SK-N-SH treated with all-trans-retinoic acid at 6 μM for 48 hours (cell line): Measurements from ENCODE around the gene SAG.

Experiments
- ATAC-seq: fragments of 200-7000 bp; cut with Tn5 transposase; 3 replicates; pipeline ENCODE4 v1.9.1; 2020; ENCODE audit warnings: mild to moderate bottlenecking, moderate library complexity
- ARNTL ChIP-seq: fragments of 450-650 bp; formaldehyde crosslinking; IDR thresholded peaks from 2 replicates; pipeline ENCODE4 v1.5.0; 2020; ENCODE audit warnings: low read depth, mild to moderate bottlenecking, moderate library complexity, borderline replicate concordance
- BACH2 ChIP-seq: fragments of 250-450 bp; sonication (Bioruptor Pico); IDR thresholded peaks from 2 replicates; pipeline ENCODE4 v1.9.0; 2021; ENCODE audit warnings: mild to moderate bottlenecking, borderline replicate concordance
- CSDC2 ChIP-seq: fragments of 250-450 bp; sonication (Bioruptor Pico); IDR thresholded peaks from 2 replicates; pipeline ENCODE4 v1.5.0; 2020; ENCODE audit warnings: mild to moderate bottlenecking, moderate library complexity
- ESRRG ChIP-seq: fragments of 250-450 bp; sonication (Bioruptor Pico); IDR thresholded peaks from 2 replicates; pipeline ENCODE4 v1.6.1; 2021; ENCODE audit warnings: mild to moderate bottlenecking
- GLIS3 ChIP-seq: fragments of 250-450 bp; sonication (Bioruptor Pico); IDR thresholded peaks from 2 replicates; pipeline ENCODE4 v1.5.0; 2020; ENCODE audit warnings: mild to moderate bottlenecking, moderate library complexity
- ISL1 ChIP-seq: fragments of 250-450 bp; sonication (Bioruptor Pico); IDR thresholded peaks from 2 replicates; pipeline ENCODE4 v2.1.2; 2022; ENCODE audit warnings: mild to moderate bottlenecking, moderate library complexity
- OSR1 ChIP-seq: fragments of 250-450 bp; sonication (Bioruptor Pico); IDR thresholded peaks from 2 replicates; pipeline ENCODE4 v1.8.0; 2022; ENCODE audit warnings: moderate library complexity, mild to moderate bottlenecking, inconsistent platforms
- POU6F1 ChIP-seq: fragments of 250-450 bp; sonication (Bioruptor Pico); IDR thresholded peaks from 2 replicates; pipeline ENCODE4 v1.8.0; 2021; ENCODE audit warnings: low read depth, mild to moderate bottlenecking, moderate library complexity, borderline replicate concordance
- PPARA ChIP-seq: fragments of 250-450 bp; sonication (Bioruptor Pico); IDR thresholded peaks from 2 replicates; pipeline ENCODE4 v1.5.0; 2020; ENCODE audit warnings: mild to moderate bottlenecking, borderline replicate concordance
- RARB ChIP-seq: fragments of 250-450 bp; sonication (Bioruptor Pico); IDR thresholded peaks from 2 replicates; pipeline ENCODE4 v1.8.0; 2021; ENCODE audit warnings: mild to moderate bottlenecking, moderate library complexity
- SNAI2 ChIP-seq: fragments of 250-450 bp; sonication (Bioruptor Pico); IDR thresholded peaks from 2 replicates; pipeline ENCODE4 v1.5.0; 2020; ENCODE audit warnings: mild to moderate bottlenecking, moderate library complexity
- TCF4 ChIP-seq: fragments of 250-450 bp; sonication (Bioruptor Pico); IDR thresholded peaks from 2 replicates; pipeline ENCODE4 v1.8.0; 2021; ENCODE audit warnings: mild to moderate bottlenecking, moderate library complexity, borderline replicate concordance
- TOX ChIP-seq: fragments of 250-450 bp; sonication (Bioruptor Pico); IDR thresholded peaks from 2 replicates; pipeline ENCODE4 v1.8.0; 2021; ENCODE audit warnings: mild to moderate bottlenecking, moderate library complexity, borderline replicate concordance
- ZC3H10 ChIP-seq: fragments of 250-450 bp; sonication (Bioruptor Pico); IDR thresholded peaks from 2 replicates; pipeline ENCODE4 v1.5.1; 2021; ENCODE audit warnings: mild to moderate bottlenecking, moderate library complexity
- ZFP3 ChIP-seq: fragments of 250-450 bp; sonication (Bioruptor Pico); IDR thresholded peaks from 2 replicates; pipeline ENCODE4 v1.5.0; 2020; ENCODE audit warnings: mild to moderate bottlenecking, moderate library complexity
- ZFP30 ChIP-seq: fragments of 450-650 bp; formaldehyde crosslinking; IDR thresholded peaks from 2 replicates; pipeline ENCODE4 v1.5.0; 2022; ENCODE audit warnings: mild to moderate bottlenecking, moderate library complexity
- ZNF565 ChIP-seq: fragments of 450-650 bp; formaldehyde crosslinking; conservative IDR thresholded peaks from 2 replicates; pipeline ENCODE4 v1.5.0; 2020; ENCODE audit warnings: low read depth, mild to moderate bottlenecking, moderate library complexity
- ZNF70 ChIP-seq: fragments of 450-650 bp; formaldehyde crosslinking; IDR thresholded peaks from 2 replicates; pipeline ENCODE4 v1.5.0; 2020; ENCODE audit warnings: mild to moderate bottlenecking, moderate library complexity
- TF ChIP-seq, protein P1 (sequence below): fragments of 250-450 bp; sonication (Bioruptor Pico); IDR thresholded peaks from 2 replicates; pipeline ENCODE4 v1.8.0; 2020; ENCODE audit warnings: mild to moderate bottlenecking, moderate library complexity, borderline replicate concordance
- TF ChIP-seq, protein P2 (sequence below): fragments of 250-450 bp; sonication (Bioruptor Pico); IDR thresholded peaks from 2 replicates; pipeline ENCODE4 v1.5.1; 2021; ENCODE audit warnings: mild to moderate bottlenecking, moderate library complexity
- TF ChIP-seq, protein P3 (sequence below): fragments of 250-450 bp; sonication (Bioruptor Pico); IDR thresholded peaks from 2 replicates; pipeline ENCODE4 v1.5.0; 2020; ENCODE audit warnings: mild to moderate bottlenecking, moderate library complexity
- TF ChIP-seq, protein P4 (sequence below): fragments of 250-450 bp; sonication (Bioruptor Pico); IDR thresholded peaks from 2 replicates; pipeline ENCODE4 v1.5.1; 2020; ENCODE audit warnings: low read depth, mild to moderate bottlenecking, moderate library complexity

The SAG gene

DNA sequence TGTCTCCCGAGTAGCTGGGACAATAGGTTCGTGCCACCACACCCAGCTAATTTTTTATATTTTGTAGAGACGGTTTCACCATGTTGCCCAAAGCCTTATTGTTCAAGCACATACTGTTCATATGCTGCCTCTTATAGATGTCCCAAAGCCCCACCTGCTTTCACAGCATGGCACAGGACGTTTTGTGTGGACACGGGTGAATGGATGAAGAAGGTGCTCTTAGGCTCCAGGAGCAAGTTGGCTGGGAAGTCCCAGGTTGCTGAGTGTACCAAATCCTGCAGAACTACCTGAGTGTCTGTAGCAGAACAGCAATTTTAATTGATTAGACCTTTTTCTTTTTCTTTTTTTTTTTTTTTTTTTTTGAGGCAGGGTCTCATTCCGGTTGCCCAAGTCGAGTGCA lies 10.5 kb upstream of the SAG start (continued):
- TF ChIP-seq RARB (CRISPR knock-in tag) (no peak), CSDC2 (CRISPR knock-in tag) (no peak), TOX (CRISPR knock-in tag) (no peak), ZFP30 (CRISPR knock-in tag) (no peak), OSR1 (no peak), BACH2 (no peak), ISL1 (CRISPR knock-in tag) (no peak), ESRRG (CRISPR knock-in tag) (no peak), ZFP3 (CRISPR knock-in tag) (no peak), GLIS3 (CRISPR knock-in tag) (no peak)
- TF ChIP-seq, protein P1, sequence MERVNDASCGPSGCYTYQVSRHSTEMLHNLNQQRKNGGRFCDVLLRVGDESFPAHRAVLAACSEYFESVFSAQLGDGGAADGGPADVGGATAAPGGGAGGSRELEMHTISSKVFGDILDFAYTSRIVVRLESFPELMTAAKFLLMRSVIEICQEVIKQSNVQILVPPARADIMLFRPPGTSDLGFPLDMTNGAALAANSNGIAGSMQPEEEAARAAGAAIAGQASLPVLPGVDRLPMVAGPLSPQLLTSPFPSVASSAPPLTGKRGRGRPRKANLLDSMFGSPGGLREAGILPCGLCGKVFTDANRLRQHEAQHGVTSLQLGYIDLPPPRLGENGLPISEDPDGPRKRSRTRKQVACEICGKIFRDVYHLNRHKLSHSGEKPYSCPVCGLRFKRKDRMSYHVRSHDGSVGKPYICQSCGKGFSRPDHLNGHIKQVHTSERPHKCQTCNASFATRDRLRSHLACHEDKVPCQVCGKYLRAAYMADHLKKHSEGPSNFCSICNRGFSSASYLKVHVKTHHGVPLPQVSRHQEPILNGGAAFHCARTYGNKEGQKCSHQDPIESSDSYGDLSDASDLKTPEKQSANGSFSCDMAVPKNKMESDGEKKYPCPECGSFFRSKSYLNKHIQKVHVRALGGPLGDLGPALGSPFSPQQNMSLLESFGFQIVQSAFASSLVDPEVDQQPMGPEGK (CRISPR knock-in tag), result no peak

DNA sequence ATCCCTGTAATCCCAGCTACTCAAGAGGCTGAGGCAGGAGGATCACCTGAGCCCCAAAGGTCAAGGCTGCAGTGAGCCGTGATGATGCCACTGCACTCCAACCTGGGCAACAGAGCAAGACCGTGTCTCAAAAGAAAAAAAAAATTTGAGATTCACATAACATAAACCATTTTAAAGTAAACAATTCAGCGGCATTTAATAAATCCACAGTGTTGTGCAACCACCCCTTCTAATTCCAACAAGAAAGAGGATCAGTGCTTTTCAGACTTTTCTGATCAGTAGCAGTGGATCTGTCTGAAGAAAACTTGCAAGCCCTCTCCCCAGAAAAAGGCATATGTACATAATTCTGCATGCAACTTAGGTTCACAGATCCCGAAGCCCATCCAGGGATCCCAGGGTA lies 7.2 kb upstream of the SAG start:
- ATAC-seq, result no peak
- TF ChIP-seq PPARA (CRISPR knock-in tag), result no peak
- TF ChIP-seq ZNF70, result no peak
- TF ChIP-seq, protein P1 (CRISPR knock-in tag), result no peak
- TF ChIP-seq TOX (CRISPR knock-in tag), result no peak
- no peak for TF ChIP-seq ESRRG (CRISPR knock-in tag)

- no peak for ATAC-seq
Measured at GRCh38 chr2:233301248-233301647, 6.4 kb upstream of the SAG start.

More at GRCh38 chr2:233301248-233301647, 6.4 kb upstream of the SAG start:
- TF ChIP-seq SNAI2, result no peak
- no peak for TF ChIP-seq RARB (CRISPR knock-in tag)
- no peak for TF ChIP-seq ZFP30 (CRISPR knock-in tag)
- TF ChIP-seq, protein P2, sequence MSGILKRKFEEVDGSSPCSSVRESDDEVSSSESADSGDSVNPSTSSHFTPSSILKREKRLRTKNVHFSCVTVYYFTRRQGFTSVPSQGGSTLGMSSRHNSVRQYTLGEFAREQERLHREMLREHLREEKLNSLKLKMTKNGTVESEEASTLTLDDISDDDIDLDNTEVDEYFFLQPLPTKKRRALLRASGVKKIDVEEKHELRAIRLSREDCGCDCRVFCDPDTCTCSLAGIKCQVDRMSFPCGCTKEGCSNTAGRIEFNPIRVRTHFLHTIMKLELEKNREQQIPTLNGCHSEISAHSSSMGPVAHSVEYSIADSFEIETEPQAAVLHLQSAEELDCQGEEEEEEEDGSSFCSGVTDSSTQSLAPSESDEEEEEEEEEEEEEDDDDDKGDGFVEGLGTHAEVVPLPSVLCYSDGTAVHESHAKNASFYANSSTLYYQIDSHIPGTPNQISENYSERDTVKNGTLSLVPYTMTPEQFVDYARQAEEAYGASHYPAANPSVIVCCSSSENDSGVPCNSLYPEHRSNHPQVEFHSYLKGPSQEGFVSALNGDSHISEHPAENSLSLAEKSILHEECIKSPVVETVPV, result no peak
- no peak for TF ChIP-seq OSR1
- TF ChIP-seq, protein P3, sequence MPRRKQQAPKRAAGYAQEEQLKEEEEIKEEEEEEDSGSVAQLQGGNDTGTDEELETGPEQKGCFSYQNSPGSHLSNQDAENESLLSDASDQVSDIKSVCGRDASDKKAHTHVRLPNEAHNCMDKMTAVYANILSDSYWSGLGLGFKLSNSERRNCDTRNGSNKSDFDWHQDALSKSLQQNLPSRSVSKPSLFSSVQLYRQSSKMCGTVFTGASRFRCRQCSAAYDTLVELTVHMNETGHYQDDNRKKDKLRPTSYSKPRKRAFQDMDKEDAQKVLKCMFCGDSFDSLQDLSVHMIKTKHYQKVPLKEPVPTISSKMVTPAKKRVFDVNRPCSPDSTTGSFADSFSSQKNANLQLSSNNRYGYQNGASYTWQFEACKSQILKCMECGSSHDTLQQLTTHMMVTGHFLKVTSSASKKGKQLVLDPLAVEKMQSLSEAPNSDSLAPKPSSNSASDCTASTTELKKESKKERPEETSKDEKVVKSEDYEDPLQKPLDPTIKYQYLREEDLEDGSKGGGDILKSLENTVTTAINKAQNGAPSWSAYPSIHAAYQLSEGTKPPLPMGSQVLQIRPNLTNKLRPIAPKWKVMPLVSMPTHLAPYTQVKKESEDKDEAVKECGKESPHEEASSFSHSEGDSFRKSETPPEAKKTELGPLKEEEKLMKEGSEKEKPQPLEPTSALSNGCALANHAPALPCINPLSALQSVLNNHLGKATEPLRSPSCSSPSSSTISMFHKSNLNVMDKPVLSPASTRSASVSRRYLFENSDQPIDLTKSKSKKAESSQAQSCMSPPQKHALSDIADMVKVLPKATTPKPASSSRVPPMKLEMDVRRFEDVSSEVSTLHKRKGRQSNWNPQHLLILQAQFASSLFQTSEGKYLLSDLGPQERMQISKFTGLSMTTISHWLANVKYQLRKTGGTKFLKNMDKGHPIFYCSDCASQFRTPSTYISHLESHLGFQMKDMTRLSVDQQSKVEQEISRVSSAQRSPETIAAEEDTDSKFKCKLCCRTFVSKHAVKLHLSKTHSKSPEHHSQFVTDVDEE (CRISPR knock-in tag), result no peak
- TF ChIP-seq BACH2, result no peak
- TF ChIP-seq ESRRG (CRISPR knock-in tag), result no peak
- no peak for TF ChIP-seq ZC3H10 (CRISPR knock-in tag)
- no peak for TF ChIP-seq ZNF70
- no peak for TF ChIP-seq ZNF565 (CRISPR knock-in tag)
- TF ChIP-seq, protein P4, sequence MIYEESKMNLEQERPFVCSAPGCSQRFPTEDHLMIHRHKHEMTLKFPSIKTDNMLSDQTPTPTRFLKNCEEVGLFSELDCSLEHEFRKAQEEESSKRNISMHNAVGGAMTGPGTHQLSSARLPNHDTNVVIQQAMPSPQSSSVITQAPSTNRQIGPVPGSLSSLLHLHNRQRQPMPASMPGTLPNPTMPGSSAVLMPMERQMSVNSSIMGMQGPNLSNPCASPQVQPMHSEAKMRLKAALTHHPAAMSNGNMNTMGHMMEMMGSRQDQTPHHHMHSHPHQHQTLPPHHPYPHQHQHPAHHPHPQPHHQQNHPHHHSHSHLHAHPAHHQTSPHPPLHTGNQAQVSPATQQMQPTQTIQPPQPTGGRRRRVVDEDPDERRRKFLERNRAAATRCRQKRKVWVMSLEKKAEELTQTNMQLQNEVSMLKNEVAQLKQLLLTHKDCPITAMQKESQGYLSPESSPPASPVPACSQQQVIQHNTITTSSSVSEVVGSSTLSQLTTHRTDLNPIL (CRISPR knock-in tag), result no peak
- TF ChIP-seq ISL1 (CRISPR knock-in tag), result no peak
- no peak for TF ChIP-seq TCF4
- no peak for TF ChIP-seq ARNTL (CRISPR knock-in tag)
- TF ChIP-seq POU6F1 (CRISPR knock-in tag), result no peak
- TF ChIP-seq GLIS3 (CRISPR knock-in tag), result no peak
- no peak for TF ChIP-seq TOX (CRISPR knock-in tag)
